Measurements from ENCODE around the gene C16orf86. TPM values are rescaled to one million over a fixed set of nuclear protein-coding genes. Genes with fewer than 3 reads are reported as not detected.

The C16orf86 gene
- total RNA-seq, 1 donor from 2014 or later = 2.6 TPM

GRCh38 chr16:67707790-67708189 is 41.2 kb downstream of the C16orf86 start:
- Mint-ChIP-seq H3K4me3 (ENCODE audit: low read depth) (no peak overlapping the region), H3K36me3 (ENCODE audit: insufficient read depth) (peaks cover 9% of the 10 kb centered on the region), H3K9me3 (ENCODE audit: low read depth) (no peaks in the 10 kb centered on the region), H3K27me3 (no peaks in the 10 kb centered on the region), H3K4me1 (ENCODE audit: low read depth) (peaks cover 4% of the 10 kb centered on the region), H3K27ac (no peak overlapping the region)
- no peak for TF ChIP-seq CTCF (IDR thresholded peaks at IDR 0.05; ENCODE audit: unreplicated experiment)
- no peak for DNase-seq (ENCODE audit: low spot score, unreplicated experiment)

- TF ChIP-seq CTCF (IDR thresholded peaks at IDR 0.05; ENCODE audit: unreplicated experiment) = no peak
- no peak for DNase-seq (ENCODE audit: low spot score, unreplicated experiment)
- Mint-ChIP-seq H3K27me3 (no peaks in the 10 kb centered on the region), H3K27ac (no peak overlapping the region), H3K36me3 (ENCODE audit: insufficient read depth) (peaks cover 9% of the 10 kb centered on the region), H3K4me1 (ENCODE audit: low read depth) (peaks cover 5% of the 10 kb centered on the region), H3K4me3 (ENCODE audit: low read depth) (no peak overlapping the region), H3K9me3 (ENCODE audit: low read depth) (no peaks in the 10 kb centered on the region)
These were observed 41.8 kb downstream of the C16orf86 start for GRCh38 chr16:67708368-67708771.

GRCh38 chr16:67709050-67709449 is 42.4 kb downstream of the C16orf86 start:
- peaks cover 9% of the 10 kb centered on the region for H3K36me3 Mint-ChIP-seq (ENCODE audit: insufficient read depth)
- no peak for TF ChIP-seq CTCF (IDR thresholded peaks at IDR 0.05; ENCODE audit: unreplicated experiment)
- H3K9me3 Mint-ChIP-seq (ENCODE audit: low read depth) = no peaks in the 10 kb centered on the region
- H3K4me1 Mint-ChIP-seq (ENCODE audit: low read depth) = peaks cover 12% of the 10 kb centered on the region
- H3K27me3 Mint-ChIP-seq = no peaks in the 10 kb centered on the region
- DNase-seq (ENCODE audit: low spot score, unreplicated experiment) = no peak
- H3K27ac Mint-ChIP-seq = no peak overlapping the region
- no peak overlapping the region for H3K4me3 Mint-ChIP-seq (ENCODE audit: low read depth)

- Mint-ChIP-seq H3K27me3 (no peaks in the 10 kb centered on the region), H3K36me3 (ENCODE audit: insufficient read depth) (peaks cover 9% of the 10 kb centered on the region), H3K9me3 (ENCODE audit: low read depth) (no peaks in the 10 kb centered on the region), H3K4me1 (ENCODE audit: low read depth) (peaks cover 19% of the 10 kb centered on the region), H3K27ac (no peak overlapping the region), H3K4me3 (ENCODE audit: low read depth) (no peak overlapping the region)
- DNase-seq (ENCODE audit: low spot score, unreplicated experiment) = no peak
- no peak for TF ChIP-seq CTCF (IDR thresholded peaks at IDR 0.05; ENCODE audit: unreplicated experiment)
These were observed 44.0 kb downstream of the C16orf86 start for GRCh38 chr16:67710607-67711006.

- Mint-ChIP-seq H3K27me3 (no peaks in the 10 kb centered on the region), H3K4me1 (ENCODE audit: low read depth) (peaks cover 37% of the 10 kb centered on the region), H3K4me3 (ENCODE audit: low read depth) (no peak overlapping the region), H3K27ac (peak overlapping the region; percentile 46), H3K9me3 (ENCODE audit: low read depth) (no peaks in the 10 kb centered on the region), H3K36me3 (ENCODE audit: insufficient read depth) (peaks cover 9% of the 10 kb centered on the region)
- no peak for TF ChIP-seq CTCF (IDR thresholded peaks at IDR 0.05; ENCODE audit: unreplicated experiment)
- no peak for DNase-seq (ENCODE audit: low spot score, unreplicated experiment)
These were observed 47.1 kb downstream of the C16orf86 start for GRCh38 chr16:67713647-67714273.

Data from progenitor cell of endocrine pancreas (in vitro differentiated cells).